ENCODE data around the gene LRR1. TPM values are rescaled to one million over a fixed set of nuclear protein-coding genes. Genes with fewer than 3 reads are reported as not detected.

The LRR1 gene
- total RNA-seq (10 to 100 TPM in 1 of 2 donors, 1 to 10 TPM in 1; 3.8 to 23.2 TPM), polyA plus RNA-seq (1 to 10 TPM; 3.7 to 4.4 TPM)

GRCh38 chr14:49598485-49599300 is at the start of gene LRR1:
Gene LRR1, plus strand, starts transcription at chr14:49598940. Its CDS starts 81 bp downstream, at chr14:49599021.
- DNase-seq (ENCODE audit: low spot score) = peak; percentile 95
- no peaks in the 10 kb centered on the region for H3K27me3 ChIP-seq (ENCODE audit: control insufficient read depth in 4 of 4, insufficient read depth in 4 of 4, low read length in 3 of 4)
- peak within 1 kb of the TSS; percentile 74 to 97 (median 77) for H3K4me3 ChIP-seq (ENCODE audit: low read depth in 1 of 3, low read length in 3 of 3)
- peaks cover 2 to 33% (median 22%) of the 10 kb centered on the region in 4 donors for H3K4me1 ChIP-seq (ENCODE audit: control insufficient read depth in 4 of 4, insufficient read depth in 4 of 4, low read length in 3 of 4)
- peak within 1 kb of the TSS; percentile 92 to 94 for H3K9ac ChIP-seq (ENCODE audit: low read depth in 1 of 2, low read length in 2 of 2)
- under 1% methylated on average over 77 of the region's 77 CpGs for WGBS
- TF ChIP-seq YY1 (IDR thresholded peaks at IDR 0.05) (peak; percentile 96), EGR1 (IDR thresholded peaks at IDR 0.05; ENCODE audit: low read depth in 2 of 2) (peak in 1 of 2 donors; percentile 23), ZBTB33 (IDR thresholded peaks at IDR 0.05) (no peak), REST (IDR thresholded peaks at IDR 0.05) (peak; percentile 54), HNF4A (conservative IDR thresholded peaks at IDR 0.05) (no peak), FOXA1 (IDR thresholded peaks at IDR 0.05) (no peak), TAF1 (conservative IDR thresholded peaks at IDR 0.05) (peak; percentile 74), MAX (IDR thresholded peaks at IDR 0.05) (no peak), CTCF (IDR thresholded peaks at IDR 0.05; ENCODE audit: low read depth, low read length, missing input control) (no peak), GABPA (IDR thresholded peaks at IDR 0.05 in 1 of 2, conservative IDR thresholded peaks at IDR 0.05 in 1 of 2) (peak in 1 of 2 donors; percentile 27), SP1 (IDR thresholded peaks at IDR 0.05) (peak; percentile 27), RAD21 (IDR thresholded peaks at IDR 0.05) (peak; percentile 10 to 26), FOXA2 (IDR thresholded peaks at IDR 0.05) (no peak), ATF3 (IDR thresholded peaks at IDR 0.05) (no peak), NR2F2 (IDR thresholded peaks at IDR 0.05) (no peak)
- no peaks in the 10 kb centered on the region for H3K9me3 ChIP-seq (ENCODE audit: control insufficient read depth in 4 of 4, low read length in 3 of 4)
- H3K36me3 ChIP-seq (ENCODE audit: control insufficient read depth in 4 of 4, insufficient read depth in 3 of 4, low read depth in 1 of 4, low read length in 3 of 4) = no peaks in the 10 kb centered on the region
- H3K27ac ChIP-seq (ENCODE audit: low read depth in 1 of 2, low read length in 2 of 2) = peak within 1 kb of the TSS; percentile 93 to 98
